Fibroblast of skin of back (primary cell): ENCODE results near the gene PCDHB14. TPM values are rescaled to one million over a fixed set of nuclear protein-coding genes. Genes with fewer than 3 reads are reported as not detected.
A peak's percentile ranks its signal among the peaks of the same experiment; 100 is the strongest.
"Not testable (repeated sequence)": the region's sequence is repeated elsewhere in the genome, so short reads cannot be mapped to it uniquely, and the experiment has no call there.

Experiments used
- DNase-seq: peaks from one replicate; pipeline ENCODE4 v3.0.0-alpha.2; 2013
- polyA plus RNA-seq, 2 experiments: library from polyadenylated mRNA; unstranded; fragments of 120-200 nt; gene quantifications; one replicate each; pipeline ENCODE4 v1.2.1, GENCODE V29; 2013; ENCODE audit not compliant: insufficient read length in 2 of 2

Gene PCDHB14
- polyA plus RNA-seq (2013, experiment 1 of 2; ENCODE audit: insufficient read length): 1.1 TPM
- polyA plus RNA-seq (2013, experiment 2 of 2; ENCODE audit: insufficient read length): 0.84 TPM

DNA sequence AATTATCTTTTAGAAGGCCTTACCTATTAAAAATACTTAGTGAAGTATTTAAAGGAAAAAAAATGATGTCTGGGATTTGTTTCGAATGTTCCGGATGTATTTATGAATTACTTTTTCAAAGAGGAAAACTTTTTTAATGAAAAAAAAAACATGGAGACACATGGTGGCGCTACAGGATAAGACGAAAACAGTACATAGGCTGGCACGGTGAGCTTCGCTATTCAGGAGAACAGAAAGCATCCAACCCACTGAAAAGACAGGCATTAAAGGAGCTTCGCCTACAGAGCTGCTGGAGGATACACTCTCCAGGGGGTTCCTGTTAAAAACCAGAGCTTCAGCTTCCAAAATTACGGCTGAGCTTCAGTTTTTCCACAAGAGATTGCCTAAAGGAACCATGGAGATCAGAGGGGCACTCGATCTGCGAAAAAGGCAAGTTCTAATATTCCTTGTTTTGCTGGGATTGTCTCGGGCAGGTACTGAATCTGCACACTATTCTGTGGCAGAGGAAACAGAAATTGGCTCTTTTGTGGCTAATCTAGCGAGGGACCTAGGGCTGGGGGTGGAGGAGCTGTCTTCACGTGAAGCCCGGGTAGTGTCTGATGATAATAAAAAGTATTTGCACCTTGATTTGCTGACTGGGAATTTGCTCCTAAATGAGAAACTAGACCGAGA is at the start of gene PCDHB14:
PCDHB14 (plus strand) TSS at position 232 of the 672 bp plus-strand sequence; CDS start at position 395, 163 bp downstream.
- DNase-seq: peak; percentile 12

DNA sequence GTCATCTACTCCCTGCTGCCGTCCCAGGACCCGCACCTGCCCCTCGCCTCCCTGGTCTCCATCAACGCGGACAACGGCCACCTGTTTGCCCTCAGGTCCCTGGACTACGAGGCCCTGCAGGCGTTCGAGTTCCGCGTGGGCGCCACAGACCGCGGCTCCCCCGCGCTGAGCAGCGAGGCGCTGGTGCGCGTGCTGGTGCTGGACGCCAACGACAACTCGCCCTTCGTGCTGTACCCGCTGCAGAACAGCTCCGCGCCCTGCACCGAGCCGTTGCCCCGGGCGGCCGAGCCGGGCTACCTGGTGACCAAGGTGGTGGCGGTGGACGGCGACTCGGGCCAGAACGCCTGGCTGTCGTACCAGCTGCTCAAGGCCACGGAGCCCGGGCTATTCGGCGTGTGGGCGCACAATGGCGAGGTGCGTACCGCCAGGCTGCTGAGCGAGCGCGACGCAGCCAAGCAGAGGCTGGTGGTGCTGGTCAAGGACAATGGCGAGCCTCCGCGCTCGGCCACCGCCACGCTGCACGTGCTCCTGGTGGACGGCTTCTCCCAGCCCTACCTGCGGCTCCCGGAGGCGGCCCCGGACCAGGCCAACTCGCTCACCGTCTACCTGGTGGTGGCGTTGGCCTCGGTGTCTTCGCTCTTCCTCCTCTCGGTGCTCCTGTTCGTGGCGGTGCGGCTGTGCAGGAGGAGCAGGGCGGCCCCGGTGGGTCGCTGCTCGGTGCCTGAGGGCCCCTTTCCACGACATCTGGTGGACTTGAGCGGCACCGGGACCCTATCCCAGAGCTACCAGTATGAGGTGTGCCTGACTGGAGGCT is 48.6 kb upstream of the PCDHB14 start:
- not testable (repeated sequence) for DNase-seq

DNA sequence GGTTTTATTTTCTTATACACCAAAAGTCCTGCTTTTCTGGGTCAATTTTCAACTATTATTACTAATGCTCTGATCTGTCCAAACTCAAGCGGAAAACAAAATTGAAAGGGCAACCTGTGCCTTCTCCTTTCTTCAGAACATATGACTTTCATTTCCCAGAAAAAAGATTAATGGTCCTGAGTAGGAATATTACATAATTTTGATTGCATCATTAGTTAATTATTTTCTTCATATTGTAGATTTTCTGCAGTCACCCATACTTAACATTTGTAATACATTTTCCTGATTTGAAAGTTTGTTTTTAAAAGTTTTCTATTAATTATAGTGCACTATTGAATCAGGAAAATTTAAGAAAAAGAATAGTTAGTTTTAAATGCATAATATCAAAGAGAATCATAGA is 47.2 kb upstream of the PCDHB14 start:
- no peak for DNase-seq

DNA sequence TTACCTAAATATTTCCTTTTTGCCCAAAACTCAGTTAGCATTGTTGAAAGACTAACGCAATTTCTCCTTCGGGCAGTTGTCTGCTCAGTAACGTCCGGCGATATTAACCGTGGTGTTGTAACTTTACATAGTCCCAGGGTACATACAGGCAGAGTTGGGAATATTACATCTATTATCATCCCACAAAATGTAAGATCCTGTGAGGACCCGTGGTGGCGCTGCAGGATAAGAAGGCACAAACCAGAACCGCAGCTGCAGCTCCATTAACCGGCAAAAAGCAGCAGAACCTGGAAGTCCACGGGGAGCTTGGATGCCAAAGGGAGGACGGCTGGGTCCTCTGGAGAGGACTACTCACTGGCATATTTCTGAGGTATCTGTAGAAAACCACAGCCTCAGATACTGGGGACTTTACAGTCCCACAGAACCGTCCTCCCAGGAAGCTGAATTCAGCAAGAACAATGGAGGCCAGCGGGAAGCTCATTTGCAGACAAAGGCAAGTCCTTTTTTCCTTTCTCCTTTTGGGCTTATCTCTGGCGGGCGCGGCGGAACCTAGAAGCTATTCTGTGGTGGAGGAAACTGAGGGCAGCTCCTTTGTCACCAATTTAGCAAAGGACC is 45.5 kb upstream of the PCDHB14 start, which contains the start of gene PCDHB8:
PCDHB8 (plus strand) TSS at position 214 of the 615 bp plus-strand sequence; CDS start at position 459, 245 bp downstream.
- DNase-seq: not testable (repeated sequence)

DNA sequence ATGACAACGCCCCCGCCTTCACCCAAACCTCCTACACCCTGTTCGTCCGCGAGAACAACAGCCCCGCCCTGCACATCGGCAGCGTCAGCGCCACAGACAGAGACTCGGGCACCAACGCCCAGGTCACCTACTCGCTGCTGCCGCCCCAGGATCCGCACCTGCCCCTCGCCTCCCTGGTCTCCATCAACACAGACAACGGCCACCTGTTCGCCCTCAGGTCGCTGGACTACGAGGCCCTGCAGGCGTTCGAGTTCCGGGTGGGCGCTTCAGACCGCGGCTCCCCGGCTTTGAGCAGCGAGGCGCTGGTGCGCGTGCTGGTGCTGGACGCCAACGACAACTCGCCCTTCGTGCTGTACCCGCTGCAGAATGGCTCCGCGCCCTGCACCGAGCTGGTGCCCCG is 43.8 kb upstream of the PCDHB14 start:
- DNase-seq: not testable (repeated sequence)

DNA sequence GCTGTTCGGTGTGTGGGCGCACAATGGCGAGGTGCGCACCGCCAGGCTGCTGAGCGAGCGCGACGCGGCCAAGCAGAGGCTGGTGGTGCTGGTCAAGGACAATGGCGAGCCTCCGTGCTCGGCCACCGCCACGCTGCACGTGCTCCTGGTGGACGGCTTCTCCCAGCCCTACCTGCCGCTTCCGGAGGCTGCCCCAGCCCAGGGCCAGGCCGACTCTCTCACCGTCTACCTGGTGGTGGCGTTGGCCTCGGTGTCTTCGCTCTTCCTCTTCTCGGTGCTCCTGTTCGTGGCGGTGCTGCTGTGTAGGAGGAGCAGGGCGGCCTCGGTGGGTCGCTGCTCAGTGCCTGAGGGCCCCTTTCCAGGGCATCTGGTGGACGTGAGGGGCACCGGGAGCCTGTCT is 43.3 kb upstream of the PCDHB14 start:
- not testable (repeated sequence) for DNase-seq

DNA sequence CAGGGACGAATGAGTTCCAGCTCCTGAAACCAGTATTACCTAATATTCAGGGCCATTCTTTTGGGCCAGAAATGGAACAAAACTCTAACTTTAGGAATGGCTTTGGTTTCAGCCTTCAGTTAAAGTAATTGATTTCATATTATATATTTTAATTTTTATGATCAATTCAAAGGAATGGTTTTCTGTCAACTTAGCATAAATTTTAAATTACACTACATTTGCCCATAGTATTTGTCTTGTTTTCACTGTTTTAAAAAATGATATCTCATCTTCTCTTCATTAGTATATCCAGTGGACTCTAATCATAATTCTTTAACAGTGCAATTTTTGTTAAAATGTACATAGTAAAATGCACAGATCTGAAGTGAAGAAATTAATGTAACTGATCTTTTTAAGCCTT is 42.8 kb upstream of the PCDHB14 start:
- no peak for DNase-seq

DNA sequence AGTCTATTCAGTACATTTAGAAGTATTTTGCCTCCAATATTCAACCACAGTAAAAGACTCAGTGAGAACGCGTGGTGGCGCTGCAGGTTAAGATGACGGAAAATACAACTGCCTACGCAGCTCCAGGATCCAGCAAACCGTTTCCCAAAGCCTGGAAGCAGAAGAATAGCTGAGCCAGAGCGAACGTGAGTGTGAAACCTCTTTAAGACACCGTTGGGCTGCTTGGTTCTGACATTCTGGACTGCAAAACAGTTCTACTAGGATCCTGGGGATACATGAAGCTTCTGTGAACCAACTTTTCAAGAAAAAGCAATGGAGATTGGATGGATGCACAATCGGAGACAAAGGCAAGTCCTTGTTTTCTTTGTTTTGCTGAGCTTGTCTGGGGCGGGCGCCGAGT is 40.9 kb upstream of the PCDHB14 start, which contains the start of gene PCDHB16:
PCDHB16 (plus strand) TSS at position 140 of the 400 bp plus-strand sequence; CDS start at position 313, 173 bp downstream.
- DNase-seq: peak; percentile 25

DNA sequence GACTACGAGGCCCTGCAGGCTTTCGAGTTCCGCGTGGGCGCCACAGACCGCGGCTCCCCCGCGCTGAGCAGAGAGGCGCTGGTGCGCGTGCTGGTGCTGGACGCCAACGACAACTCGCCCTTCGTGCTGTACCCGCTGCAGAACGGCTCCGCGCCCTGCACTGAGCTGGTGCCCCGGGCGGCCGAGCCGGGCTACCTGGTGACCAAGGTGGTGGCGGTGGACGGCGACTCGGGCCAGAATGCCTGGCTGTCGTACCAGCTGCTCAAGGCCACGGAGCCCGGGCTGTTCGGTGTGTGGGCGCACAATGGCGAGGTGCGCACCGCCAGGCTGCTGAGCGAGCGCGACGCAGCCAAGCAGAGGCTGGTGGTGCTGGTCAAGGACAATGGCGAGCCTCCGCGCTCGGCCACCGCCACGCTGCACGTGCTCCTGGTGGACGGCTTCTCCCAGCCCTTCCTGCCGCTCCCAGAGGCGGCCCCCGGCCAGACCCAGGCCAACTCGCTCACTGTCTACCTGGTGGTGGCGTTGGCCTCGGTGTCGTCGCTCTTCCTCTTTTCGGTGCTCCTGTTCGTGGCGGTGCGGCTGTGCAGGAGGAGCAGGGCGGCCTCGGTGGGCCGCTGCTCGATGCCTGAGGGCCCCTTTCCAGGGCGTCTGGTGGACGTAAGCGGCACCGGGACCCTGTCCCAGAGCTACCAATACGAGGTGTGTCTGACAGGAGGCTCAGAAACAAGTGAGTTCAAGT is 38.9 kb upstream of the PCDHB14 start:
- DNase-seq: not testable (repeated sequence)

DNA sequence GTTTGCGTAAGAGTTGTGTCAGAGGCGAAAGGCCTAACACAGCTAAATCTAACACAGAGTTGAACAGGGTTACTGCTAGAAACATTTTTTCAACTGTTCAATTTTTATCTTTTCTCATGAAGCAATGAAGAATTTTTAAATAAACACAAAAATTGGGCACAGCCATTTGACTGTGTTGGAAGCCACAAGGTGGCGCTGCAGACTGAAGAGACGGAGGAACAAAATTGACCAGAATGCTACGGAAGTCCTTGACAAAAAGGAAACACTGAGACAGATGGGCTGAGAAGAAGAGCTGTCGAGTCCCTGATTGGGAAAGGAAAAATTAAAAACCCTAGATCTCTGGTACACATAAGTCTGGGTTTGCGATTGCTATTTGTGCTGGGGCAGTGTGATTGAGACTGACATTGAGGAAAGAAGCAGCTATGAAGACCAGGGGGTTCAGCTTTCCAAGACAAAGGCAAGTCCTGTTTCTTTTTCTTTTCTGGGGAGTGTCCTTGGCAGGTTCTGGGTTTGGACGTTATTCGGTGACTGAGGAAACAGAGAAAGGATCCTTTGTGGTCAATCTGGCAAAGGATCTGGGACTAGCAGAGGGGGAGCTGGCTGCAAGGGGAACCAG is 36.1 kb upstream of the PCDHB14 start, which contains the start of gene PCDHB9:
PCDHB9 (plus strand) TSS at position 265 of the 616 bp plus-strand sequence; CDS start at position 423, 158 bp downstream.
- peak; percentile 7 for DNase-seq

DNA sequence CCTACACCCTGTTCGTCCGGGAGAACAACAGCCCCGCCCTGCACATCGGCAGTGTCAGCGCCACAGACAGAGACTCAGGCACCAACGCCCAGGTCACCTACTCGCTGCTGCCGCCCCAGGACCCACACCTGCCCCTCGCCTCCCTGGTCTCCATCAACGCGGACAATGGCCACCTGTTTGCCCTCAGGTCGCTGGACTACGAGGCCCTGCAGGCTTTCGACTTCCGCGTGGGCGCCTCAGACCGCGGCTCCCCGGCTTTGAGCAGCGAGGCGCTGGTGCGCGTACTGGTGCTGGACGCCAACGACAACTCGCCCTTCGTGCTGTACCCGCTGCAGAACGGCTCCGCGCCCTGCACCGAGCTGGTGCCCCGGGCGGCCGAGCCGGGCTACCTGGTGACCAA is 34.5 kb upstream of the PCDHB14 start:
- DNase-seq: not testable (repeated sequence)

DNA sequence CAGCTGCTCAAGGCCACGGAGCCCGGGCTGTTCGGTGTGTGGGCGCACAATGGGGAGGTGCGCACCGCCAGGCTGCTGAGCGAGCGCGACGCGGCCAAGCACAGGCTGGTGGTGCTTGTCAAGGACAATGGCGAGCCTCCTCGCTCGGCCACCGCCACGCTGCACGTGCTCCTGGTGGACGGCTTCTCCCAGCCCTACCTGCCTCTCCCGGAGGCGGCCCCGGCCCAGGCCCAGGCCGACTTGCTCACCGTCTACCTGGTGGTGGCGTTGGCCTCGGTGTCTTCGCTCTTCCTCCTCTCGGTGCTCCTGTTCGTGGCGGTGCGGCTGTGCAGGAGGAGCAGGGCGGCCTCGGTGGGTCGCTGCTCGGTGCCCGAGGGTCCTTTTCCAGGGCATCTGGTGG is 34.0 kb upstream of the PCDHB14 start:
- not testable (repeated sequence) for DNase-seq

DNA sequence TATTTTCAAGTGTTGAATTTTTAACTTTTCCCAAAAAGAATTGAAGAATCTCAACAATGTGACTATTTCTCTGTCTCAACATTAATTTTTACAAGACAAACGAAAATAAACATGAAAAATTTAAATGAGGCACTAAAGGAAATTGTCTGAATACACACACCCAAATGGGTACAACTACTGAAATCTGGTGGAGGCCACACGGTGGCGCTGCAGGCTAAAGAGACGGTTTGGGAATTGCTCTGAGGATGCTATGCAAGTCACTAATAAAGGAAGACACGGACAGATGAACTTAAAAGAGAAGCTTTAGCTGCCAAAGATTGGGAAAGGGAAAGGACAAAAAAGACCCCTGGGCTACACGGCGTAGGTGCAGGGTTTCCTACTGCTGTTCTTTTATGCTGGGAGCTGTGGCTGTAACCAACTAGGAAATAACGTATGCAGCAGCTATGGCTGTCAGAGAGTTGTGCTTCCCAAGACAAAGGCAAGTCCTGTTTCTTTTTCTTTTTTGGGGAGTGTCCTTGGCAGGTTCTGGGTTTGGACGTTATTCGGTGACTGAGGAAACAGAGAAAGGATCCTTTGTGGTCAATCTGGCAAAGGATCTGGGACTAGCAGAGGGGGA is 30.9 kb upstream of the PCDHB14 start, which contains the start of gene PCDHB10:
PCDHB10 (plus strand) TSS at position 244 of the 616 bp plus-strand sequence; CDS start at position 444, 200 bp downstream.
- DNase-seq: peak; percentile 7

DNA sequence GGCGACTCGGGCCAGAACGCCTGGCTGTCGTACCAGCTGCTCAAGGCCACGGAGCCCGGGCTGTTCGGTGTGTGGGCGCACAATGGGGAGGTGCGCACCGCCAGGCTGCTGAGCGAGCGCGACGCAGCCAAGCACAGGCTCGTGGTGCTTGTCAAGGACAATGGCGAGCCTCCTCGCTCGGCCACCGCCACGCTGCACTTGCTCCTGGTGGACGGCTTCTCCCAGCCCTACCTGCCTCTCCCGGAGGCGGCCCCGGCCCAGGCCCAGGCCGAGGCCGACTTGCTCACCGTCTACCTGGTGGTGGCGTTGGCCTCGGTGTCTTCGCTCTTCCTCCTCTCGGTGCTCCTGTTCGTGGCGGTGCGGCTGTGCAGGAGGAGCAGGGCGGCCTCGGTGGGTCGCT is 28.8 kb upstream of the PCDHB14 start:
- DNase-seq: not testable (repeated sequence)

DNA sequence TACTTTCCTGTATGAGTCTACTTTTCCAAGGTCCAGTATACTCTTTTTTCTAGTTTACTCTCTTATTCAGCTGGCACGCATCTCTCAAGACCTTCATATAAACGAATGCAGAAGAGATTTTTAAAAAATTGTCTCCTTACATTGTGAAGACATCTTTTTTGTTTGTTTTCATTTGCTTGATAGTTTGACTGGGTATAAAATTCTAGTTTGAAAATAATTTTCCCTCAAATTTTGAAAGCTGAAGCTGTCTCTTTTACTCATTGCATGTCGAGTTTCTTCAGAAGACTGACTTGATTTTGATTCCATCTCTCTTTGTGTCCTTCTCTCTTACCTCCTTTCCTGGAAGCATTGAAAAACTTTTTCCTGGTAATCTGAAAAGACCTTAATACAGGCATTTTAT is 26.8 kb upstream of the PCDHB14 start:
- DNase-seq: no peak

DNA sequence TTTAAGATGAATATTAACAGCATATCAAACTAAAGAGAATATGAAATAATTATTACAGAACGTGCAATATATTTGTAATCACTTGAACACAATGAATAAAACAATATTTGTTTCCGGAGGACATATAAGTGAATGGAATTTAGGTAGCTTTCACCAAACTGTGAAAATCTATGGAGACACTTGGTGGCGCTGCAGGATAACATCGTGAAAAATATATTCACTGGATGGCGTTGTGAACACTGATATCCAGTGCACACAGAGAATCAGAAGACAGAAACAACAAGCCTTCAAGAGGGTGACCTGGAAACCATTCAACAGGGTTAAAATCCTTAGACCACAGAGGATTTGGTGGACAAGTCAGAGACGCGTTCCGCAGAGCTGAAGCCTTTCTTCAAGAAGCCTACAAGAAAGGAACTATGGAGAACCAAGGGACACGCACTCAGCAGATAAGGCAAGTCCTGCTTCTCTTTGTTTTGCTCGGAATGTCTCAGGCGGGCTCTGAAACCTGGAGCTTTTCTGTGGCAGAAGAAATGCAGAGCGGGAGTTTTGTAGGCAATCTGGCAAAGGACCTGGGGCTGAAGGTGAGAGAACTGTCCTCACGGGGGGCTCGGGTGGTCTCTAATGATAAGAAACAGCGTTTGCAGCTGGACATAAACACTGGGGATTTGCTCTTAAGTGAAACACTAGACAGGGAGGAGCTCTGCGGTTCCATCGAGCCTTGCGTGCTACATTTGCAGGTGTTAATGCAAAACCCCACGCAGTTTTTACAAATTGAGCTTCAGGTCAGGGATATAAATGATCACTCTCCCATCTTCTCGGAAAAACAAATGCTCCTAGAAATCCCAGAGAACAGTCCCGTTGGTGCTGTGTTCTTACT is 23.5 kb upstream of the PCDHB14 start, which contains the start of gene PCDHB11:
PCDHB11 (plus strand) TSS at position 269 of the 877 bp plus-strand sequence; CDS start at position 417, 148 bp downstream.
- no peak for DNase-seq

DNA sequence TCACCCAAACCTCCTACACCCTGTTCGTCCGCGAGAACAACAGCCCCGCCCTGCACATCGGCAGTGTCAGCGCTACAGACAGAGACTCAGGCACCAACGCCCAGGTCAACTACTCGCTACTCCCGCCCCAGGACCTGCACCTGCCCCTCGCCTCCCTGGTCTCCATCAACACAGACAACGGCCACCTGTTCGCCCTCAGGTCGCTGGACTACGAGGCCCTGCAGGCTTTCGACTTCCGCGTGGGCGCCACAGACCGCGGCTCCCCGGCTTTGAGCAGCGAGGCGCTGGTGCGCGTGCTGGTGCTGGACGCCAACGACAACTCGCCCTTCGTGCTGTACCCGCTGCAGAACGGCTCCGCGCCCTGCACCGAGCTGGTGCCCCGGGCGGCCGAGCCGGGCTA is 22.0 kb upstream of the PCDHB14 start:
- DNase-seq: not testable (repeated sequence)

DNA sequence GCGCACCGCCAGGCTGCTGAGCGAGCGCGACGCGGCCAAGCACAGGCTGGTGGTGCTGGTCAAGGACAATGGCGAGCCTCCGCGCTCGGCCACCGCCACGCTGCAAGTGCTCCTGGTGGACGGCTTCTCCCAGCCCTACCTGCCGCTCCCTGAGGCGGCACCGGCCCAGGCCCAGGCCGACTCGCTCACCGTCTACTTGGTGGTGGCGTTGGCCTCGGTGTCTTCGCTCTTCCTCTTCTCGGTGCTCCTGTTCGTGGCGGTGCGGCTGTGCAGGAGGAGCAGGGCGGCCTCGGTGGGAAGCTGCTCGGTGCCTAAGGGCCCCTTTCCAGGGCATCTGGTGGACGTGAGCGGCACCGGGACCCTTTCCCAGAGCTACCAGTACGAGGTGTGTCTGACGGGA is 21.5 kb upstream of the PCDHB14 start:
- DNase-seq: not testable (repeated sequence)

DNA sequence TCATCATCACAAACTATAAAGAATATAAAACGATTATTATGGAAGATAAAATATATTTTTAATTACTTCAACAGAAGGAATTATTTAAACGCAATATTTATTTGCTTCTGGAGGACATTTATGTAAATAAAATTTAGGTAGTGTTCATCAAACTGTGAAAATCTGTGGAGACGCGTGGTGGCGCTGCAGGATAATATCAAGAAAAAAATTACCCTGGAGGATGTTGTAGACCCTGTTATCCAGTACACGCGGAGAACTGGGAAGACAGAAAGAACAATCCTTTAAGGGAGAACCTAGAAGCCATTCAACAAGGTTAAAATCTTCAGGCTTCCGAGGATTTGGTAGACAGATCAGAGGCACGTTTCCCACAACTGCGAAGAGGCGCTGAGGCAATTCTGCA is 14.7 kb upstream of the PCDHB14 start, which contains the start of gene PCDHB12:
PCDHB12 (plus strand) TSS at position 242 of the 400 bp plus-strand sequence. CDS start 189 bp downstream, outside the sequence.
- DNase-seq: no peak
